Mesothelial cell of epicardium (in vitro differentiated cells): ENCODE data around the gene FBXW4. TPM values are rescaled to one million over a fixed set of nuclear protein-coding genes. Genes with fewer than 3 reads are reported as not detected.
A peak's percentile ranks its signal among the peaks of the same experiment; 100 is the strongest.
"Not testable (repeated sequence)": the region's sequence is repeated elsewhere in the genome, so short reads cannot be mapped to it uniquely, and the experiment has no call there.

Source experiments
- DNase-seq, 2 experiments: peaks; one replicate each; pipeline ENCODE4 v3.0.0; 2021; ENCODE audit warnings: low spot score in 2 of 2; ENCODE audit not compliant: unreplicated experiment in 2 of 2
- H3K27ac Mint-ChIP-seq: 2 replicates; pipeline ENCODE4 v1.8.0; 2021; ENCODE audit warnings: mixed read lengths
- H3K27me3 Mint-ChIP-seq: 2 replicates; pipeline ENCODE4 v1.8.0; 2021; ENCODE audit warnings: low read depth, mixed read lengths
- H3K36me3 Mint-ChIP-seq: 2 replicates; pipeline ENCODE4 v1.8.0; 2021; ENCODE audit warnings: mixed read lengths
- H3K4me1 Mint-ChIP-seq: 2 replicates; pipeline ENCODE4 v1.8.0; 2021; ENCODE audit warnings: mixed read lengths
- H3K4me3 Mint-ChIP-seq: 2 replicates; pipeline ENCODE4 v1.8.0; 2021; ENCODE audit warnings: mild to moderate bottlenecking, moderate library complexity, mixed read lengths
- H3K9me3 Mint-ChIP-seq: 2 replicates; pipeline ENCODE4 v1.8.0; 2021; ENCODE audit warnings: mixed read lengths
- CTCF ChIP-seq: fragments of 200-600 bp; sonication (generic); IDR thresholded peaks from one replicate; pipeline ENCODE4 v1.5.0; 2021; ENCODE audit warnings: antibody characterized with exemption; ENCODE audit not compliant: unreplicated experiment
- total RNA-seq: library from RNA; stranded (reverse); gene quantifications from 3 replicates; pipeline ENCODE4 v1.2.1, GENCODE V29; 2021

The FBXW4 gene
- total RNA-seq, 1 donor from 2014 or later = 65.9 TPM

GRCh38 chr10:101607124-101607523, 87.8 kb downstream of the FBXW4 start:
- no peak for TF ChIP-seq CTCF
- H3K27me3 Mint-ChIP-seq = no peaks in the 10 kb centered on the region
- no peaks in the 10 kb centered on the region for H3K4me1 Mint-ChIP-seq
- DNase-seq = no peak
- H3K9me3 Mint-ChIP-seq = no peaks in the 10 kb centered on the region
- H3K36me3 Mint-ChIP-seq = peaks cover 19% of the 10 kb centered on the region
- H3K27ac Mint-ChIP-seq = no peak overlapping the region
- no peak overlapping the region for H3K4me3 Mint-ChIP-seq

GRCh38 chr10:101602761-101603398, 92.1 kb downstream of the FBXW4 start:
- Mint-ChIP-seq H3K36me3 (peaks cover 18% of the 10 kb centered on the region), H3K4me3 (no peak overlapping the region), H3K27me3 (no peaks in the 10 kb centered on the region), H3K9me3 (no peaks in the 10 kb centered on the region), H3K4me1 (no peaks in the 10 kb centered on the region), H3K27ac (no peak overlapping the region)
- TF ChIP-seq CTCF = peak; percentile 80
- DNase-seq = peak; percentile 35 to 74

GRCh38 chr10:101601541-101601940, 93.4 kb downstream of the FBXW4 start:
- no peaks in the 10 kb centered on the region for H3K9me3 Mint-ChIP-seq
- no peaks in the 10 kb centered on the region for H3K4me1 Mint-ChIP-seq
- no peak for DNase-seq
- no peaks in the 10 kb centered on the region for H3K27me3 Mint-ChIP-seq
- peaks cover 17% of the 10 kb centered on the region for H3K36me3 Mint-ChIP-seq
- TF ChIP-seq CTCF = no peak
- H3K4me3 Mint-ChIP-seq = no peak overlapping the region
- no peak overlapping the region for H3K27ac Mint-ChIP-seq

DNA sequence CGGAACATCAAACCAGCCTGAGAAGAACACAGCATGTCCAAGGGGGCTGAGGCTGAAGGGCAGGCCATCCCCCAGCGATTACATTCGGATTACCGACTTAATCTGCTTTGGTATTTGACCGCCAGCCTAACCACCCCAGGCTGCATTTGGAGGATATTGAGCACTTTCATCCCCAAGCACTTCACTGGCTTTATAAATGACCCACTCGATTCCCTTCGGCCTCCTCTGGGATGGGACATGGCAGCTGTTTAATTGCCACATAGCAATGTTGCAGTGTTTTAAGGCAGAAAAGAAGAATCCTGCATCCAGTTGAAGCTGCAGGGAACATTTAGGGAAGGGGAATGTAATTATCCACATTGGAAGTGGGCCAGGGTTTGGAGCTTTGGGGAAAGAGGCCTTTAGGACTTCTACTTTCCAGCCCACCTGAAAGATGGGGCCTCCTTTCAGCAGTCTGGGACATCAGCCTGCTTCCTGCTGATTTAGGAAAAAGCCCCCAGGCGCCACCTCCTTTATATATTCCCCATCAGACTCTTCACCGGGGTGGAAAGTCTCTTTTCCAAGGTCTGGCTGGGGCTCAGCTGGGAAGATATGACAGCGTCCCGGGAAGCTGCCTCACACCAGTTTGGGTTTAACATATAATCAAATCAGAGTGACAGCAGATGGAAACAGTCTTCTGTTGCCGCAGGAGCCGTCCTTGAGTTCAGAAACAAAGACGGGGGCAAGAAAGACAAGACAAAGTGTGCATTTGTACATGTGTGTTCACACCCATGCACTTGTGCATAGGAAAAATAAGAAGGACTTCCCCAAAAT, 97.7 kb downstream of the FBXW4 start:
- Mint-ChIP-seq H3K4me1 (no peaks in the 10 kb centered on the region), H3K4me3 (no peak overlapping the region), H3K9me3 (no peaks in the 10 kb centered on the region), H3K27ac (no peak overlapping the region), H3K36me3 (peaks cover 2% of the 10 kb centered on the region), H3K27me3 (no peaks in the 10 kb centered on the region)
- no peak for TF ChIP-seq CTCF
- DNase-seq = no peak

GRCh38 chr10:101595591-101596433, 99.2 kb downstream of the FBXW4 start:
- Mint-ChIP-seq H3K27me3 (no peaks in the 10 kb centered on the region), H3K36me3 (peaks cover 2% of the 10 kb centered on the region), H3K9me3 (no peaks in the 10 kb centered on the region), H3K27ac (no peak overlapping the region), H3K4me3 (no peak overlapping the region), H3K4me1 (no peaks in the 10 kb centered on the region)
- DNase-seq = no peak
- no peak for TF ChIP-seq CTCF

- not testable (repeated sequence) for DNase-seq, H3K9me3 Mint-ChIP-seq, H3K4me3 Mint-ChIP-seq, H3K27me3 Mint-ChIP-seq, H3K27ac Mint-ChIP-seq, H3K36me3 Mint-ChIP-seq, H3K4me1 Mint-ChIP-seq
These were observed 101.6 kb downstream of the FBXW4 start for GRCh38 chr10:101593331-101593730.
